ENCODE measurements around the gene HOXA2. TPM values are rescaled to one million over a fixed set of nuclear protein-coding genes. Genes with fewer than 3 reads are reported as not detected.

HOXA2 gene
- total RNA-seq, 2 experiments from 2014 or later = 0.25 to 0.42 TPM

DNA sequence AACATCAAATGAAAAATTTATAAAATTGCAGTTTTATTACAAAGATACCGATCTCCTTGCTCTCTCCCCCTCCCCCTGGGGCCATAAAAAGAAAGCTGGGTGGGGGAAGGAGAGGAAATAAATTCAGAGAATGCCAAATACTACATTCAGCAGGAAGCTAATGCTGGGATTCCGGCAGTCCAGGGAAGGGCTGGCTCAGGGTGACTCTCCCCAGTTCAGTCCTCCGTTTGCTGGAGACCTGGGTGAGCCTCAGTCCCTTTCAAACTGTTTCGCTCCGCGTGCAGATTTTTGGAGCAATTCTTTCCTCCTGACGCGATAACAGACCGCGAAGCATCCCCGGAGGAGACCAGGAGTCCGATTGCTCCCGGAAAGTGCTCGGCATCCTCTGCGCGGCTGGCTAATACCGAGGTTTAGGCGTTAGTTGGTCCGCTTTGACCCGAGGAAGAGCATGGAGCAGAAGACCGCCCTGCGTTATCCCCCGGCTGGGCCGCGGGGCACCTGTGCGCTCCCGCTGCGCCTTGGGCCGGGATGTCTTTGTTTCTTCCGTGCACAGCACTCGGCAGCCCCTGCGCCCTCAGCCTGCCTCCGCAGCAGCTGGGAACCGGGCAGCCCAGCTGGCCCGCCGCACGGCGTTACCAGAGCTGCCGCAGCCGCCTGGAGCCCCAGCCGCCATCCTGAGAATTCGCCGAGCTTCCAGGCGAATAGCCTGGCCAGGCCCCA lies 3.9 kb upstream of the HOXA2 start:
- no peak overlapping the region for H2AFZ ChIP-seq (ENCODE audit: low read length)
- H3K4me3 ChIP-seq (ENCODE audit: low read depth, low read length, poor library complexity, severe bottlenecking) = no peak overlapping the region
- no peak overlapping the region for H3K4me2 ChIP-seq (ENCODE audit: low read length)
- H3K4me1 ChIP-seq (ENCODE audit: insufficient read depth, low read length, poor library complexity, severe bottlenecking) = no peaks in the 10 kb centered on the region
- no peaks in the 10 kb centered on the region for H4K20me1 ChIP-seq (ENCODE audit: insufficient read depth, low read length)
- TF ChIP-seq, protein P1, sequence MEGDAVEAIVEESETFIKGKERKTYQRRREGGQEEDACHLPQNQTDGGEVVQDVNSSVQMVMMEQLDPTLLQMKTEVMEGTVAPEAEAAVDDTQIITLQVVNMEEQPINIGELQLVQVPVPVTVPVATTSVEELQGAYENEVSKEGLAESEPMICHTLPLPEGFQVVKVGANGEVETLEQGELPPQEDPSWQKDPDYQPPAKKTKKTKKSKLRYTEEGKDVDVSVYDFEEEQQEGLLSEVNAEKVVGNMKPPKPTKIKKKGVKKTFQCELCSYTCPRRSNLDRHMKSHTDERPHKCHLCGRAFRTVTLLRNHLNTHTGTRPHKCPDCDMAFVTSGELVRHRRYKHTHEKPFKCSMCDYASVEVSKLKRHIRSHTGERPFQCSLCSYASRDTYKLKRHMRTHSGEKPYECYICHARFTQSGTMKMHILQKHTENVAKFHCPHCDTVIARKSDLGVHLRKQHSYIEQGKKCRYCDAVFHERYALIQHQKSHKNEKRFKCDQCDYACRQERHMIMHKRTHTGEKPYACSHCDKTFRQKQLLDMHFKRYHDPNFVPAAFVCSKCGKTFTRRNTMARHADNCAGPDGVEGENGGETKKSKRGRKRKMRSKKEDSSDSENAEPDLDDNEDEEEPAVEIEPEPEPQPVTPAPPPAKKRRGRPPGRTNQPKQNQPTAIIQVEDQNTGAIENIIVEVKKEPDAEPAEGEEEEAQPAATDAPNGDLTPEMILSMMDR (conservative IDR thresholded peaks at IDR 0.05; ENCODE audit: low read length) = no peak
- no peak for TF ChIP-seq EZH2phosphoT487 (IDR thresholded peaks at IDR 0.05; ENCODE audit: borderline replicate concordance, low read depth, low read length)
- ChIA-PET CTCF (ENCODE audit: unreplicated experiment) (interaction anchor here (0.8 kb wide), 1 partner anchor 10 kb away, joined by 3 read pairs; the partner anchor contains the start of gene HOXA1), POLR2A (no interaction called here)
- H3K36me3 ChIP-seq (ENCODE audit: insufficient read depth, low read length) = no peaks in the 10 kb centered on the region
- no peaks in the 10 kb centered on the region for H3K9me2 ChIP-seq (ENCODE audit: insufficient read depth, low read length)
- intact Hi-C loops (cut with micrococcal nuclease; ENCODE audit: unreplicated experiment) = no loop called here
- no peak overlapping the region for H3K27ac ChIP-seq (ENCODE audit: low read depth, low read length, poor library complexity, severe bottlenecking)
- no peak for DNase-seq (ENCODE audit: low spot score)
- H3K9me3 ChIP-seq (ENCODE audit: low read length) = no peaks in the 10 kb centered on the region
- BruUV-seq (replicated peaks) = no TSS peak
- no peaks in the 10 kb centered on the region for H3K79me2 ChIP-seq (ENCODE audit: insufficient read depth, low read depth, low read length)

DNA sequence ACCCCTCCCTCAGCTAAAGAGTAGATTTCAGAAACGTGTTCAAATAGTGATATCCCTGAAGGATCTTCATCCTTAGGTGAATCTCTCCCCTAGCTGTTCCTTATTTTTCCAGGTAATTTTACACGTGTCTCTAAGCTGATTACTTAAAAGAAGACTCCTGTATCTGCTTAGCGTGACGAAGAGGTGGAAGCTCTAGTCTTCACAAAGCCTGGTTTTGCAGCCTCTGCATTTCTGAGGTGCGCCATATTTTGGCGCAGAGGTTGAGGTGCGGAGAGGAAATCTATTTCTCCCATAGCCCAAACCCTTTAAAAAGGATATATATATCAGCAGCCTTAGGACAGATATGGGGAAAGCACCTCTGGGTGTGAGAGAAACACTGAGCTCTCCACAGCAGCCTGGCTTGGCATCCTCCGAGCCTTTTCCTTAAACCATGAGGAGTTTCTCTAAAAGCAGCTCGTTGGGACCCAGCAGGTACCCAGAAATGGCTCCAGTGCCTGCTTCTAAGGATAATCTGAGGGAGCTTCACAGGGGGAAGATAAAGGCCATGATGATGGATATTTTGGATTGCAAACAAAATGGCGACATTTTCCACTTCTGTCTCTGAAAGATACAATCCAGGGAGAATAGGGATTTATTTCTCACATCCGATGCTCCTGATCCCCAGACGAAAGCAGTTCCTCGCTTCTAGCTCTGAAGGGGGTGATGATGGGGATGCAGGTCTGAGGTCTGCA lies 3.0 kb upstream of the HOXA2 start:
- Histone ChIP-seq H4K20me1 (ENCODE audit: insufficient read depth, low read length) (no peaks in the 10 kb centered on the region), H3K9me2 (ENCODE audit: insufficient read depth, low read length) (no peaks in the 10 kb centered on the region), H2AFZ (ENCODE audit: low read length) (no peak overlapping the region), H3K4me3 (ENCODE audit: low read depth, low read length, poor library complexity, severe bottlenecking) (no peak overlapping the region), H3K27ac (ENCODE audit: low read depth, low read length, poor library complexity, severe bottlenecking) (no peak overlapping the region), H3K9me3 (ENCODE audit: low read length) (no peaks in the 10 kb centered on the region), H3K4me1 (ENCODE audit: insufficient read depth, low read length, poor library complexity, severe bottlenecking) (no peaks in the 10 kb centered on the region), H3K79me2 (ENCODE audit: insufficient read depth, low read depth, low read length) (no peaks in the 10 kb centered on the region), H3K36me3 (ENCODE audit: insufficient read depth, low read length) (no peaks in the 10 kb centered on the region), H3K4me2 (ENCODE audit: low read length) (no peak overlapping the region)
- CTCF ChIA-PET (ENCODE audit: unreplicated experiment) = interaction anchor here (0.8 kb wide), 1 partner anchor 9 kb away, joined by 3 read pairs; the partner anchor contains the start of gene HOXA1
- no peak for DNase-seq (ENCODE audit: low spot score)
- POLR2A ChIA-PET = interaction anchor here (1.2 kb wide), 1 partner anchor 11 kb away, joined by 4 read pairs; no protein-coding TSS in a partner anchor
- intact Hi-C loops (cut with micrococcal nuclease; ENCODE audit: unreplicated experiment) = no loop called here
- TF ChIP-seq EZH2phosphoT487 (IDR thresholded peaks at IDR 0.05; ENCODE audit: borderline replicate concordance, low read depth, low read length) = no peak
- TF ChIP-seq, protein P1 (conservative IDR thresholded peaks at IDR 0.05; ENCODE audit: low read length) = no peak
- BruUV-seq (replicated peaks) = no TSS peak

All from OCI-LY7 (cell line).